Activated B cell treated with CpG ODN at 0.5 μM for 24 hours (primary cell): Measurements from ENCODE around the gene CCK. TPM values are rescaled to one million over a fixed set of nuclear protein-coding genes. Genes with fewer than 3 reads are reported as not detected.

Experiments used
- ATAC-seq: fragments of 200-7000 bp; cut with Tn5 transposase; one replicate; pipeline ENCODE4 v1.10.0; 2021; ENCODE audit warnings: low read depth, mild to moderate bottlenecking, moderate library complexity
- CTCF ChIA-PET: fragments of 350-600 bp; sonication (Branson Sonifier 250); formaldehyde crosslinking; loops from one replicate; lab custom pipeline; 2021; ENCODE audit warnings: antibody characterized with exemption; lab: Charles Lee
- POLR2A ChIA-PET: fragments of 350-600 bp; sonication (Branson Sonifier 250); formaldehyde crosslinking; loops from one replicate; lab custom pipeline; 2021; ENCODE audit warnings: antibody characterized with exemption; lab: Charles Lee
- DNase-seq: peaks from one replicate; pipeline ENCODE4 v3.0.0; 2022
- H3K27ac Mint-ChIP-seq: one replicate; pipeline ENCODE4 v1.8.0; 2020; ENCODE audit warnings: mixed read lengths
- H3K27me3 Mint-ChIP-seq: one replicate; pipeline ENCODE4 v1.8.0; 2021; ENCODE audit warnings: mixed read lengths
- H3K36me3 Mint-ChIP-seq: one replicate; pipeline ENCODE4 v1.8.0; 2021; ENCODE audit warnings: low read depth, mixed read lengths
- H3K4me1 Mint-ChIP-seq: one replicate; pipeline ENCODE4 v1.8.0; 2021; ENCODE audit warnings: mixed read lengths
- H3K4me3 Mint-ChIP-seq: one replicate; pipeline ENCODE4 v1.8.0; 2020; ENCODE audit warnings: mild to moderate bottlenecking, mixed read lengths
- H3K9me3 Mint-ChIP-seq: one replicate; pipeline ENCODE4 v1.8.0; 2020; ENCODE audit warnings: mixed read lengths
- intact Hi-C: fragments of 100-400 bp; cut with micrococcal nuclease; formaldehyde crosslinking; loops from one replicate; pipeline ENCODE4 v1.15.1; 2024
- total RNA-seq: library from RNA; stranded (reverse); gene quantifications from 2 replicates; pipeline ENCODE4 v1.2.3, GENCODE V29; 2022
- TF ChIP-seq, protein P1 (sequence below): fragments of 200-600 bp; IDR thresholded peaks from one replicate; pipeline ENCODE4 v1.8.0; 2022; ENCODE audit warnings: antibody characterized with exemption, mild to moderate bottlenecking

Gene CCK
- total RNA-seq, 1 donor from 2014 or later = not detected

DNA sequence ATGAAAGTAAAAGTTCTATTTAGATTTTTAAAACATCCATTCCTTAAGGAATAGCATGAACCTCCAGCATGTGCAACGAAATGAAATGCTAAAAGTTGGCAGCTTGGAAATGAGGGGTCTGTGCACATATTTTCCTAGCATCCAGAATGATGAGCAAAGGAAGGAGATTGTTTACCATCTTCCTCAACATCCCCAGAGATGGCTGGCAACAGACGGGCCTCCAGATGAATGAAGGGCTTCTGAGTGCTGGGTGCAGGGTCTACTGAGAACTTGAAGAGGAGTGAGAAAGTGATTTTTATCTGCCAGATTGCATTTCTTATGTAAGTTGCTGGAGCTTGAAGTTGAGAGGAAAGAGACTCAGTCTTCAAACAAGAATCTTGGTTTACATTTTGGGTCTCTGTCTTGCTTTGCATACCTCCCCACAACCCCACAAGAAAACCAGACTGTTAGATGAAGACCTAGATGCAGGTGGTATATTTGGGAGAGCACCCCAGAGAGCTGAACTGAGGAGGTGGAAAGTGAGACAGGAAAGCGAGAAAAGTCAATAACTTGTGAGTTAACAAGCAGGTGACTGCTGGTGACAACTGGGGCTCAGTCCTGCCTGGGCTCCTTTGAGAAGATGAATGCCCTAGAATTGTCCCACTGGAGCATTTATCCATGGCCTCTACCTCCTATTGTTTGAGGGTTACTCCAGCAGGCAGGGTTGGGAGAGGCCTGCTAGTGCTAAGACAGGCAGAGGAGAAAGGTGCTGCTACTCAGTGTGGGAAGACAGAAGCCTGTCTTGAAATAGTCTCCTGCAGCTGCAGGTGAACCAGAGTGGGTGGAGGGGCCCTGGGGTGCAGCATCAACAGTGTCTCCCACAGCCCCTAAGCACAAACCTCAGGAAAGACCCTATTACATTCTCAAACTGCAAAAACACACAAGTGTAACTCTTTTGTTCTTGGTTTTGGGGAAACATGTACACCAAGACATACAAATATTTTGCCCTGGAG, 10.5 kb upstream of the CCK start:
- H3K9me3 Mint-ChIP-seq = peaks cover 32% of the 10 kb centered on the region
- H3K27ac Mint-ChIP-seq = no peak overlapping the region
- DNase-seq = no peak
- H3K27me3 Mint-ChIP-seq = peaks cover 8% of the 10 kb centered on the region
- intact Hi-C loops = no loop called here
- H3K36me3 Mint-ChIP-seq = peaks cover 6% of the 10 kb centered on the region
- H3K4me1 Mint-ChIP-seq = no peaks in the 10 kb centered on the region
- TF ChIP-seq, protein P1, sequence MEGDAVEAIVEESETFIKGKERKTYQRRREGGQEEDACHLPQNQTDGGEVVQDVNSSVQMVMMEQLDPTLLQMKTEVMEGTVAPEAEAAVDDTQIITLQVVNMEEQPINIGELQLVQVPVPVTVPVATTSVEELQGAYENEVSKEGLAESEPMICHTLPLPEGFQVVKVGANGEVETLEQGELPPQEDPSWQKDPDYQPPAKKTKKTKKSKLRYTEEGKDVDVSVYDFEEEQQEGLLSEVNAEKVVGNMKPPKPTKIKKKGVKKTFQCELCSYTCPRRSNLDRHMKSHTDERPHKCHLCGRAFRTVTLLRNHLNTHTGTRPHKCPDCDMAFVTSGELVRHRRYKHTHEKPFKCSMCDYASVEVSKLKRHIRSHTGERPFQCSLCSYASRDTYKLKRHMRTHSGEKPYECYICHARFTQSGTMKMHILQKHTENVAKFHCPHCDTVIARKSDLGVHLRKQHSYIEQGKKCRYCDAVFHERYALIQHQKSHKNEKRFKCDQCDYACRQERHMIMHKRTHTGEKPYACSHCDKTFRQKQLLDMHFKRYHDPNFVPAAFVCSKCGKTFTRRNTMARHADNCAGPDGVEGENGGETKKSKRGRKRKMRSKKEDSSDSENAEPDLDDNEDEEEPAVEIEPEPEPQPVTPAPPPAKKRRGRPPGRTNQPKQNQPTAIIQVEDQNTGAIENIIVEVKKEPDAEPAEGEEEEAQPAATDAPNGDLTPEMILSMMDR = no peak
- H3K4me3 Mint-ChIP-seq = no peak overlapping the region
- no peak for ATAC-seq
- ChIA-PET POLR2A (no interaction called here), CTCF (no interaction called here)

DNA sequence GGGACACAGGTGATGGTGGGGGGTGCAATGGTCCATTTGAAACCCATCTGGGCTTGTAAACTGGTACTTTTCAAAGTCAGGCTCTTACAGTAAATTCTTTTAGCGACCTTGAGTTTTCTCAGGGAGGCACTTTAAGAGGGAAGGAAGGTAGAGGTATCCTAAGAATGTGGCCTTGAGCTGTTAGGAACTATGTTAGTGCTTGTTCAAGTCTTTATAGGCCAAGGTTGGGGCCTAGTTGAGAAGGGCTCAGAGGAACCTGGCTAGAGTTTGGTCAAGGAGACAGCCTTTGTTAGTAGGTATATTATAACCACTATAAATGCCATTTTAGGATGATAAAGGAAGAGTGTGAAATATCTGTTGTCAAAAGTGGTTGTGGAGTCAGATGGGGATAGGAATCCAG, 9.2 kb upstream of the CCK start:
- H3K27ac Mint-ChIP-seq = no peak overlapping the region
- peaks cover 17% of the 10 kb centered on the region for H3K27me3 Mint-ChIP-seq
- intact Hi-C loops = no loop called here
- H3K4me3 Mint-ChIP-seq = no peak overlapping the region
- DNase-seq = no peak
- H3K36me3 Mint-ChIP-seq = peaks cover 3% of the 10 kb centered on the region
- ChIA-PET POLR2A (no interaction called here), CTCF (no interaction called here)
- ATAC-seq = no peak
- TF ChIP-seq, protein P1 = no peak
- peaks cover 27% of the 10 kb centered on the region for H3K9me3 Mint-ChIP-seq
- no peaks in the 10 kb centered on the region for H3K4me1 Mint-ChIP-seq

DNA sequence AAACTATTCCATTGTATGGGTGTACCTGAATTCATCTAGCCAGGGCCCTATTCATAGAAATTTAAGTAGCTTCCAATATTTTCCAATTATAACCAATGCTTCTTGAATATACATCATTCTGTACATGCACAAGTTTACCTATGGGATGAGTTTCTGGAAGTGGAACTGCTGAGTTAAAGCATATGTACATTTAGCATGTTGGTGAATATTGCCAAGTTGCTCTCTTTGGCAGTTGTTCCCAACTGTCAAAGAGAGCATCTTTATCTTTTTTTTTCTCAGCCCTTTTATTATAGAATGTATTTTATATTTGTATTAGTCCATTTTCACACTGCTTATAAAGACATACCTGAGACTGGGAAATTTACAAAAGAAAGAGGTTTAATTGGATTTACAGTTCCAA, 8.3 kb upstream of the CCK start:
- H3K36me3 Mint-ChIP-seq = peaks cover 1% of the 10 kb centered on the region
- intact Hi-C loops = no loop called here
- no peak overlapping the region for H3K4me3 Mint-ChIP-seq
- ATAC-seq (no peak), DNase-seq (no peak)
- POLR2A ChIA-PET = no interaction called here
- H3K27ac Mint-ChIP-seq = no peak overlapping the region
- H3K9me3 Mint-ChIP-seq = peaks cover 18% of the 10 kb centered on the region
- H3K4me1 Mint-ChIP-seq = no peaks in the 10 kb centered on the region
- H3K27me3 Mint-ChIP-seq = peaks cover 24% of the 10 kb centered on the region
- TF ChIP-seq, protein P1 = no peak
- CTCF ChIA-PET = no interaction called here

DNA sequence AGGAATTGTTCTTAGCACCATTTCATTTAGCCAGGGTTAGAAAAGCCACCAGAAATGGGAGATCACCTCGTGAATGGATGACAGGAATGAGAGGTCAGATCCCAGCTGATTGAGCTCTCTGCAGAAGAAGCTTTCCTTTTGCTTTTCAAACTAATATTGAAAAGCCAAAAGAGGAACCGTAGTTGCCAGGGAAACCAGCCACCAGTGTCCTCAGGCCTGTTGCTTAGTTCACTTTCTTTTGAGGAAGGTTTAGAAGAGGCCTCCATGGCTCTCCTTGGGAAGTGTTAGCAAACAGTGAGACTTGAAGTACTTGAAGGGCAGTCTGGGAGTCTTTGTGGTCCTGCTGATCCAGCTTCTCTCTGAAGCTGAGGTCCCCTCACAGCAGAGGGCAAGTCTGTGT, 7.4 kb upstream of the CCK start:
- Mint-ChIP-seq H3K4me3 (no peak overlapping the region), H3K27me3 (peaks cover 33% of the 10 kb centered on the region), H3K9me3 (peaks cover 15% of the 10 kb centered on the region), H3K4me1 (no peaks in the 10 kb centered on the region), H3K27ac (no peak overlapping the region), H3K36me3 (no peaks in the 10 kb centered on the region)
- ATAC-seq = no peak
- no peak for DNase-seq
- ChIA-PET CTCF (no interaction called here), POLR2A (no interaction called here)
- intact Hi-C loops = no loop called here
- TF ChIP-seq, protein P1 = no peak

DNA sequence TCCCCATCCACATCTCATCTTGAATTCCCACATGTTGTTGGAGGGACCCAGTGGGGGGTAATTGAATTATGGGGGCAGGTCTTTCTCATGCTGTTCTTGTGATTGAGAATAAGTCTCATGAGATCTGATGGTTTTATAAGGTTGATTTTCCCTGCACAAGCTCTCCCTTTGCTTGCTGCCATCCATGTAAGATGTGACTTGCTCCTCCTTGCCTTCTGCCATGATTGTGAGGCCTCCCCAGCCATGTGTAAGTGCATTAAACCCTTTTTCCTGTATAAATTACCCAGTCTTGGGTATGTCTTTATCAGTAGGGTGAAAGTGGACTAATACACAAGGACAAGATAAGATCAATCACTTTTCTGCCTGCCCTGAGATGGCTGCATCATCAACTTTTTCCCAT, 5.8 kb upstream of the CCK start:
- Mint-ChIP-seq H3K36me3 (no peaks in the 10 kb centered on the region), H3K4me1 (no peaks in the 10 kb centered on the region), H3K4me3 (no peak overlapping the region), H3K27me3 (peaks cover 48% of the 10 kb centered on the region), H3K27ac (no peak overlapping the region), H3K9me3 (peaks cover 15% of the 10 kb centered on the region)
- no peak for DNase-seq
- TF ChIP-seq, protein P1 = no peak
- intact Hi-C loops = no loop called here
- POLR2A ChIA-PET = interaction anchor here (0.6 kb wide), 1 partner anchor 576 kb away, joined by 7 read pairs; no protein-coding TSS in a partner anchor
- CTCF ChIA-PET = no interaction called here
- no peak for ATAC-seq
